ENCODE data around the gene SPEM1. TPM values are rescaled to one million over a fixed set of nuclear protein-coding genes. Genes with fewer than 3 reads are reported as not detected.

SPEM1 gene
- total RNA-seq, 4 donors from 2014 or later, result not detected

- intact Hi-C loops (cut with DNase I; ENCODE audit: low total_unique reads), result no loop called here
- H3K4me3 ChIP-seq (ENCODE audit: low read depth, poor library complexity, severe bottlenecking), result peak within 1 kb of the TSS; percentile 61
- peak; percentile 73 to 97 for DNase-seq (ENCODE audit: low spot score in 2 of 2)
- TF ChIP-seq, protein P1, sequence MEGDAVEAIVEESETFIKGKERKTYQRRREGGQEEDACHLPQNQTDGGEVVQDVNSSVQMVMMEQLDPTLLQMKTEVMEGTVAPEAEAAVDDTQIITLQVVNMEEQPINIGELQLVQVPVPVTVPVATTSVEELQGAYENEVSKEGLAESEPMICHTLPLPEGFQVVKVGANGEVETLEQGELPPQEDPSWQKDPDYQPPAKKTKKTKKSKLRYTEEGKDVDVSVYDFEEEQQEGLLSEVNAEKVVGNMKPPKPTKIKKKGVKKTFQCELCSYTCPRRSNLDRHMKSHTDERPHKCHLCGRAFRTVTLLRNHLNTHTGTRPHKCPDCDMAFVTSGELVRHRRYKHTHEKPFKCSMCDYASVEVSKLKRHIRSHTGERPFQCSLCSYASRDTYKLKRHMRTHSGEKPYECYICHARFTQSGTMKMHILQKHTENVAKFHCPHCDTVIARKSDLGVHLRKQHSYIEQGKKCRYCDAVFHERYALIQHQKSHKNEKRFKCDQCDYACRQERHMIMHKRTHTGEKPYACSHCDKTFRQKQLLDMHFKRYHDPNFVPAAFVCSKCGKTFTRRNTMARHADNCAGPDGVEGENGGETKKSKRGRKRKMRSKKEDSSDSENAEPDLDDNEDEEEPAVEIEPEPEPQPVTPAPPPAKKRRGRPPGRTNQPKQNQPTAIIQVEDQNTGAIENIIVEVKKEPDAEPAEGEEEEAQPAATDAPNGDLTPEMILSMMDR (IDR thresholded peaks at IDR 0.05), result no peak
- TF ChIP-seq POLR2A (IDR thresholded peaks at IDR 0.05), result peak in 1 of 2 donors; percentile 89
- WGBS, 2 donors, result 0 to 2% methylated on average over 21 of the region's 71 CpGs
These were observed 25.5 kb upstream of the SPEM1 start, which contains the start of gene PLSCR3 for GRCh38 chr17:7394452-7395191. Gene PLSCR3 (minus strand): TSS chr17:7394525. CDS start chr17:7394110, 415 bp downstream.

DNA sequence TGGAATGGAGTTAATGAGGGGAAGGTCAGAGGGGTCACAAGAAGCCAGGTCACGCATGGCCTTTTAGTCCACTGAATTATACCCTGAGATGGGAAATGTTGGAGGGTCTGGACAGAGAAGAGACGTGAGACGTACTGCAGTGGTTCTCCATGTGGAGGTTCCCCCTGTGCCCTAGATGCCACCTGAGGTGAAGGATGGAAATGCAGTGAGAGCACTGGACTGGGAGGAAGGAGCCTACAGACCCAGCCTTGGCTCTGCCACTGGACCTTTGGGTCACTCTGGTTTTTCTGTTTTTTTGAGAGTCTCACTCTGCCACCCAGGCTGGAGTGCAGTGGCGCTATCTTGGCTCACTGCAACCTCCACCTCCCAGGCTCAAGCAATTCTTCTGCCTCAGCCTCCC, 24.0 kb upstream of the SPEM1 start:
- 90 to 94% methylated on average over 4 of the region's 4 CpGs for WGBS, 2 donors
- H3K4me3 ChIP-seq (ENCODE audit: low read depth, poor library complexity, severe bottlenecking), result no peak overlapping the region
- DNase-seq (ENCODE audit: low spot score in 2 of 2), result no peak
- TF ChIP-seq POLR2A (IDR thresholded peaks at IDR 0.05), result no peak
- TF ChIP-seq, protein P1 (IDR thresholded peaks at IDR 0.05), result no peak
- intact Hi-C loops (cut with DNase I; ENCODE audit: low total_unique reads), result no loop called here

DNA sequence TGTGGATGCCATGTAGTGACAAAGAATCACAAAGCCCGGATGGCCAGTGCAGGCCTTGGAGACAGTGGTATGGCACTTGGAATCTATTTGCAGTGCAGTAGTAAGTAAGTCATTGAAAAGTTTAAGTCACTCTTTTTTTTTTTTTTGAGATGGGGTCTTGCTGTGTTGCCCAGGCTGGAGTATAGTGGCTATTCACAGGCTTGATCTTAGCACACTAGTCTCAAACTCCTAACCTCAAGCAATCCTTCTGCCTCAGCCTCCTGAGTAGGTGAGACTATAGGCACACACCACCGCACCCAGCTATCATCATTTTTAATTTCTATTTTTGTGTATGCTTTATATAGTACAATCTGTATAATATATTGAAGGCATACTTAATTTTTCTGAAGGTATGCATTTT, 21.5 kb upstream of the SPEM1 start:
- 87 to 89% methylated on average over 2 of the region's 2 CpGs for WGBS, 2 donors
- intact Hi-C loops (cut with DNase I; ENCODE audit: low total_unique reads), result no loop called here
- no peak for DNase-seq (ENCODE audit: low spot score in 2 of 2)
- no peak overlapping the region for H3K4me3 ChIP-seq (ENCODE audit: low read depth, poor library complexity, severe bottlenecking)
- TF ChIP-seq, protein P1 (IDR thresholded peaks at IDR 0.05), result no peak
- TF ChIP-seq POLR2A (IDR thresholded peaks at IDR 0.05), result no peak

- WGBS, 2 donors, result 11 to 14% methylated on average over 16 of the region's 16 CpGs
- peak; percentile 51 to 94 for DNase-seq (ENCODE audit: low spot score in 2 of 2)
- intact Hi-C loops (cut with DNase I; ENCODE audit: low total_unique reads), result loop anchor here (2.0 kb wide), 1 partner anchor 74 kb away; the partner anchor contains the start of gene NEURL4
- peak overlapping the region; percentile 44 for H3K4me3 ChIP-seq (ENCODE audit: low read depth, poor library complexity, severe bottlenecking)
- no peak for TF ChIP-seq POLR2A (IDR thresholded peaks at IDR 0.05)
- TF ChIP-seq, protein P1 (IDR thresholded peaks at IDR 0.05), result no peak
These were observed 16.9 kb upstream of the SPEM1 start for GRCh38 chr17:7403043-7403726.

- H3K4me3 ChIP-seq (ENCODE audit: low read depth, poor library complexity, severe bottlenecking), result peak overlapping the region; percentile 44
- no peak for DNase-seq (ENCODE audit: low spot score in 2 of 2)
- intact Hi-C loops (cut with DNase I; ENCODE audit: low total_unique reads), result loop anchor here (2.0 kb wide), 1 partner anchor 75 kb away; the partner anchor contains the start of gene NEURL4
- TF ChIP-seq, protein P1 (IDR thresholded peaks at IDR 0.05), result no peak
- TF ChIP-seq POLR2A (IDR thresholded peaks at IDR 0.05), result no peak
- WGBS, 2 donors, result 0% methylated on average over 7 to 12 of the region's 13 CpGs
These were observed 16.5 kb upstream of the SPEM1 start for GRCh38 chr17:7403727-7403976.
